HG02588 (cell line): ENCODE results near the gene RNF39.
"Not testable (repeated sequence)": the region's sequence is repeated elsewhere in the genome, so short reads cannot be mapped to it uniquely, and the experiment has no call there.

Experiments
- ATAC-seq: cut with Tn5 transposase; IDR thresholded peaks from one replicate; pipeline ENCODE4 v1.9.1; 2021; ENCODE audit warnings: mild to moderate bottlenecking, moderate library complexity; ENCODE audit not compliant: unreplicated experiment

Gene RNF39

DNA sequence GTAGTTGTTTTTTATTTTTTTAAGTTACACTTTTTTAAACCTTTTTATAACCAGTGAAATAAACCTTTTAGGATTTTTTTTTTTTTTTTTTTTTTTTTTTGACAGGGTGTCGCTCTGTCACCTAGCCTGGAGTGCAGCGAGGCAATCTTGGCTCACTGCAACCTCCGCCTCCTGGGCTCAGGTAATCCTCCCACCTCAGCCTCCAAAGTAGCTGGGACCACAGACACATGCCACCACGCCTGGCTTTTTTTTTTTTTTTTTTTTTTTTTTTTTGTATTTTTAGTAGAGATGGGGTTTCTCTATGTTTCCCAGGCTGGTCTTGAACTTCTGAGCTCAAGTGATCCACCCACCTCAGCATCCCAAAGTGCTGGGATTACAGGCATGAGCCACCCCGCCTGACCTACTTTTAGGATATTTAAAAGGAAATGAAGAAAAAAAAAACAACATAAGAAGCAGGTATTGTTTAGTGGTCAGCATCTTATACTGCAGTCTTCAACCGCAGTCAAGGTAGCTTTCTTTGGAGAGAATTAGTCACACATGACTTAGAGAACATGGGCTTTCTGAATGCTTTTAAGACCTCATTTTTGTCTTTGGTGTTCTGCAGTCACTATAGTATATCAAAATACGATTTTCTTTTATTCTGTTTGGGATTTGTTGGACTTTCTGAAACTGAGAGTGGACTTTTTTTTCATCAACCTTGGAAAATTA is 12.9 kb downstream of the RNF39 start:
- no peak for ATAC-seq

DNA sequence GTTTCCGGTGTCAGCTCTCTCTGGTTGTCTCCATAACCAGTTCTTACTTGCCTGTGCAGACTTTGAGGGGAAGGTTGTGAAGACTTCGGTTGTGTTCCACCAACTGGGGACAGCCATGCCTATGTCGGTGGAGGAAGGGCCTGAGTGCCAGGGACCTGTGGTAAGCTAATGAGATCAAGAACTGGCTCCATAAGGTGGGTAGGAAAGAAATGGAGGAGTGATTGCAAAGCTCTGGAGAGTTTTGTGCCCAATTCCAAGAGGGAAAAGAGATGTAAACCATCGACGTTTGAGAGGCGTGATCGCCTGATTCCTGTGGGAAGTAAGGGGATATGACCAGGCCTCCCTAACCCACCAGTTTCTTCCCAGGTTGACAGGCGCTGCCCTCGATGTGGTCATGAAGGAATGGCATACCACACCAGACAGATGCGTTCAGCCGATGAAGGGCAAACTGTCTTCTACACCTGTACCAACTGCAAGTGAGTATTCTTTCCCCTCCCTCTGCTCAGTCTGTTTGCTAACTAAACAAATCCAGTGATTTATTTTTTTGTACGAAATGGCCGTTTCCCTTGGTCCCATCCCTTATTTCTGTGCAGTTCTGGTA is 13.6 kb downstream of the RNF39 start:
- ATAC-seq, result peak; percentile 14

DNA sequence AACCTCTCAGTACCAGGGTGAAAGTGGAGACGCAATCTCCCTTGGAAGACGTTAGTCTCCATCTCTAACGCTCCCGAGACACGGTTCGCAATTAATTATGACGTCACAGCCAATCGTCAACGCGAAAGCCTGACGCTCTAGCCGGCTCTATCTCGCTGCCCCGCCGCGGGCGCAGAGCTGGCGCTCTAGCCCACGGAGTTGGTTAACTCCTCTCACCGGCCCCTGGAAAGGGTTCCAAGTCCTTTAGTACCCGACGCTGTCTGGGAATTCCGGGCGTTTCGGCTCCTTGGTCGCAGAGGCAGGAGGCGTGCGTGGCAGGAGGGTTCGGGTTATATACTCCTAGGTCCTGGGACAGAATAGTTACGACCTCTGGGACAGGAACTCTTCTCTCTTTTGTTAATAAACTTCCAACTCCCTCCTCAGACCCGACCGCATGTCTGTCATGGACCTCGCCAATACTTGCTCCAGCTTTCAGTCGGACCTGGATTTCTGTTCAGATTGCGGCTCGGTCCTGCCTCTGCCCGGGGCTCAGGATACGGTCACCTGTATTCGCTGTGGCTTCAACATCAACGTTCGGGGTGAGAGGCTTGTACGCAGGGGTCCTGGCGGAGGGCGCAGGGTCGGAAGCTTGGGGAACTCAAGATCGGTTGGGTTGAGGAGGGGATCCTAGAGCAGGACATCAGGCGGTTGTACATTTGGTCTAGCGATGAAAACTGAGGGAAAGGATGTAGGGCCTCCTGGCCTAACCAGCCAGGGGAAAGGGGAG is 14.3 kb downstream of the RNF39 start, which contains the start of gene POLR1H:
POLR1H (plus strand) TSS at position 174 of the 766 bp plus-strand sequence; CDS start at position 434, 260 bp downstream.
- peak; percentile 90 for ATAC-seq

DNA sequence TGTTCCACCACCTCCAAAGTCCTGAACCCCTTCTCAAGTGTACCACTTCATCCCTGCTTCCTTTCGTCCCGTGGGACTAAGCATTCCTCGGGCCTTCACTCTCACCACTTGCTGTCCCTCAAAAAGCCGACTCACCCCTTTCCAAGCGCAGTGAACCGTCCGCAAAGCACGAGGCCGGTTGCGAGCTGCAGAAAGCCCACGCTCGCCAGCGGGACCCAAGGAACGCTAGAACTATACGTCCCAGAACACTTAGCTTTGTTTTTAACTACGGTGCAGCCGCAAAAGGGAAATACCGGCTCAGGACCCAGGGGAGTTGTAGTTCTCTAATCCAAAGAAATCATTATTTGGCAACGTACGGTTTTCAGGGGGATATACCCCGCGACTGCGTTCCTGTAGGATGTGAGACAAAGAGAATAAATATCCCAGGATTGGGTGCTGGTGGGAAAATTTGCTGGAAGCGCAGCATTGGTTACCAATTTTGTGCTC is 14.9 kb downstream of the RNF39 start:
- no peak for ATAC-seq

DNA sequence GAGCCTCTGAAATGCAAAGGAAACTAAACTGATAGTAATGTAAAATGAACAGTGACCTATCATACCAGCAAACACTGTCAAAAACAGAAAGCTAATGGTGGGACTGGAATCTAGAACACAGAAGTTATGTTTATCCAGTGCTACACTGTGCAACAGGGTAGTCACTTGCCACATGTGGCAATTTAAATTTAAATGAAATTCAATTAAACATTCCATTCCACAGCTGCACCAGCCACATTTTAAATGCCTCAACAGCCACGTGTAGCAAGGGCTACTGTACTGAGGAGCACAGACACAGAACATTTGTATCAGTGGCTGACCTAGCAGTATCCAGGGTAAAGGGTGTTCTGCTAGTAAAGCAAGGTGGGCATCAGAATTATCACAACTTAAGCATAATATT is 20.1 kb downstream of the RNF39 start:
- ATAC-seq, result no peak

DNA sequence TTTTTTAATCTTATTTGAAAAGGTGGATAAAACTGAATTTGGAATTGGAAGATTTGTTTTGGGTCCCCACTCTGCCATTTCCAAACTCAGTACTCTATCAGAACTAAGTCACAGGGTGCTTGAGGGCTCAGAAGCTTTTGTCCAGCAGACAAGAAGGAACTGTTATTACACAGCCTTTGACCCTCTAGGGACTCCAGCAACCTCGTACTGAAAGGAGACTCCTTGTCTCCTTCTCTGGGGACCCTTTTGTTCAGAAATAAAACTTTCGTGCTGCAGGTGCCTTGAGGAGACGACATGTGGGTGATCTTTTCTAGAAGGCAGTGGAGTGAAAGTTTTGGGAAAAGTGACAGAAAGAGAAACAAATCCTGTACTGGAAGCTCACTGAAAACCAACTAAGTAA is 21.9 kb downstream of the RNF39 start:
- ATAC-seq, result no peak

DNA sequence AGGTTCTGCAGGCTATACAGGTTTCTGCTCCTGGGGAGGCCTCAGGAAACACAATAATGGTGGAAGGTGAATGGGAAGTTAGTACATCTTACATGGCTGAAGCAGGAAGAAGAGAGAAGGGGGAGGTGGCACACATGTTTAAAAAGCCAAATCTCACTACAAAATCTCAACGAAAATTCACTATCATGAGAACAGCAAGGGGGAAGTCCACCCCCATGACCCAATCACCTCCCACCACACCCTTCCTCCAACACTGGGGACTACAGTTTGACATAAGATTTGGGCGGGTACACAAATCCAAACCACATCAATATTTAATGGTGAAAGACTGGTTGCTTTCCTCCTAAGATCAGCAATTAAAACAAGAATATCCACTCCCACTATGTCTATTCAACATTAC is 28.3 kb downstream of the RNF39 start:
- no peak for ATAC-seq

DNA sequence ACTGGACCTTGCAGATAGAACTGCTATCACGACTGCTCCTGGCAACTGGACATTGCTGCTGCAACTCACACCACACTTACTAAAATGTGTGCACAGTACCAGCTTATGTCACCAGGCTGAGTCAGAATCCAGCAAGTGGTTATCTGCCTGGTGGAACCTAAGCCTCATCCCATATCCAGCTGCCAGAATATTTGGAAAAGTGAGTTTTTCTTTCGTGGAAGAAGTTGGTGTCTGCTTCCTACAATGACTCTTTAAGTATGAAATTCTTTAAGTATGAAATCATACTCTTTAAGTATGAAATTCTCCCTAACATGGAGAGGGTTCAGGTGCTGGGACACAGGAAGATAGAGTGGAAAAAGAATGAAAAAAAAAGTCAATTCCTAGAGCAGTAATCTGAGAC is 30.9 kb downstream of the RNF39 start:
- no peak for ATAC-seq

DNA sequence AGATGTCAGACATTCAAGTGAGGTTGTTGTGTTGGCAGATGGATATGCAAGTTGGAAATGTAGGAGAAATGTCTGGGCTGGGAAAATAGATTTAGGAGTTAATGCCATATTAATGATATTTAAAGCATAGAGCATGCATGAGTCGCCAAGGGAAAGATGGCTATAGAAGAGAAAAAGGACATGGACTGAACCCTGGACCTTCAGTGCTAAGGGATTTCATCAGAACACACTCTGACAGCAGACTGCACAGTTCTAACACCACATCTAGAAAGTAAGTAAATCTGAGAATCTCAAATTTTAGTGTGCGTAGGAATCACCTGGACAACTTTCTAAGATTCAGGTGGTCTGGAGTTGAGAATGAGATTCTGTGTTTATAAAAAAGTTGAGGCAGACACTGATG is 31.8 kb downstream of the RNF39 start:
- ATAC-seq, result no peak

DNA sequence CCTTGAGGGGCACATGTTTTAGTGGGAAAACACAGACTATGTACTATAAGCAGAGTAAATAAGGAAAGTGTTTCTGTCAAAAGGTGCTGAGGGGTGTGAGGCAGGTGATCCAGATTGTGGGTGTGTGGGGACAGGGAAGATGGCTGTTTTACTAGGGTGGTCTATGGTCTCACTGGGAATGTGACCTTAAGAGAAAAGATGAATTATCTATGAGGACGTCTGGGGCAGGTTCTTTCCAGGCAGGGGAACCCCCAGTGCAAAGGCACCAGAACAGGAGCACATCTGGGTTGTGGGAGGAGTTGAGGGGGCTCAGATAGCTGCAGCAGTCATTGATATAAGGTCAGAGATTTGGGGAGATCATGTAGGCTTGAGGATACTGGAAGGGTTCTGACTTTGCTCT is 32.7 kb downstream of the RNF39 start:
- ATAC-seq, result no peak

DNA sequence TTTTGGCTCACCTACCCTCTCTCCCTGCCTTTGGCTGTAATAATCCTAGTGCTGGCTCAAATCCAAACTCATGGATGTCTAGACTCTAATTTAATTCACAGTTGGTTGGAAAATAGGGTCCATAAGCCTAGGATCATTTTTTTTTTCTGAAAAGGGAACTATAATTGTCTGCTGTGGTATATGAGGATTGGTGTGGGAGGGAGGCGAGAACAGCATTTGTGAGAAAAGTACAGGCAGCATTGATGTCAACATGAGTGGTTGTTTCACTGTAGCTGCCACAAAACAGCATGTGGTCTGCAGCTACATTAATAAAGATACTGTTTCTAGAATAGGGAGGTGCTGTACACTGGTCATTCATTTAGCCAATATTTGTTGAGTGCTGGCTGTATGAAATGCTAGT is 33.1 kb downstream of the RNF39 start:
- ATAC-seq, result no peak

DNA sequence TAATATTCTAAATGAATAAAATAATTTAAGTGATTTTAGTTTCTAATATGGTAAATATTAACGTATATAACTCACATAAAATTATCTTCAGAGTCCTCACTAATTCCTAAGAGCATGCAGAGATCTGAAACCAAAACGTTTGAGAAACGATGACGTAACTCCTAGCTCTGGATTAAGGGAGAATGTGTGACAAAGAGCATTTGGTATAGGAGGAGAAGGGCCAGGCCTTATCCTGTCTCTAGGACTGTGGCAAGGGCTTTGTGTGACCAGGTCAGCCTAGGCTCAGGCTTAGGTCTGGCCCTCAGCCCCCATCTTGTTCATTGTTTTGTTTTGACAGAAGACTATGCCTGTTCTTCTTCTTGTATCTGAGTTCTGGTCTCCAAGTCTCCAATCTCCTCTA is 33.7 kb downstream of the RNF39 start:
- no peak for ATAC-seq

DNA sequence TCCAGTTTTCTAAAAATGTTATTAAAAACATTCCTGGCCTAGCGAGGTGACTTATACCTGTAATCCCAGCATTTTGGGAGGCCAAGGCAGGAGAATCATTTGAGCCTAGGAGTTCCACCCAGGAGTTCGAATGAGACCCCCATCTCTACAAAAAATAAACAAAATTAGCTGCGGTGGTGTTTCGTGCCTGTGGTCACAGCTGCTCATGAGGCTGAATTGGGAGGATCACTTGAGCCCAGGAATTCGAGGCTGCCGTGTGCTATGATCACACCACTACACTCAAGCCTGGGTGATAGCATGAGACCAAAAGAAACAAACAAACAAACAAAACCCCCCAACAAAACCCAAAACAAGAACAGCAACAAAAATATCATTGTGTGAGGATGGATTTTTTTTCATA is 34.3 kb downstream of the RNF39 start:
- no peak for ATAC-seq

DNA sequence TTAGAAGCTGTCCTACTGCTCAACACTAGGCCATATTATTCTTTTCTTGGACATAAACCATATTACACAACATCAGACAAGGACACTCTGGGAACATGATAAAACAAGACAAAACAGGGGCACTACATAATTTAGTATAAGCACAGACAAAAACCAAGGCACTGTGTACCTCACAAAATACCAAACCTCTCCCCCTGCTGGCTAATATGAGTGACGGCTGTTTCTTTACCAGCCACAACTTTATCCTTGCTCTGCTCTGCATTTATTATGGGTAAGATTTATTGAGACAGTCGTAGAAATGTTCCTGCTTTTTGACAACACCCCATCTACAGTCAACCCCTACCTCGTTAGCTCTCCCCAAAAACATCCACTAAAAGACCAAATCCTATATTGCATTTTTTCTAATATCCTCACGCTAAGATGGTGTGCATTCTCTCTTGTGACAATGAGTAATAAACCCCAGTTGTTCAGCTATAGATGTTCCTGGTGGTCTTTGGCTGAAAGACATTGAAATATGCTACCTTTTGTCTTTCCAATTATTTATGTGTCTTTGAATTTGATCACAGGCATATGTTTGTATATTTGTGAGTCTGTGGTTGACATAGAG is 38.3 kb downstream of the RNF39 start:
- ATAC-seq, result no peak

DNA sequence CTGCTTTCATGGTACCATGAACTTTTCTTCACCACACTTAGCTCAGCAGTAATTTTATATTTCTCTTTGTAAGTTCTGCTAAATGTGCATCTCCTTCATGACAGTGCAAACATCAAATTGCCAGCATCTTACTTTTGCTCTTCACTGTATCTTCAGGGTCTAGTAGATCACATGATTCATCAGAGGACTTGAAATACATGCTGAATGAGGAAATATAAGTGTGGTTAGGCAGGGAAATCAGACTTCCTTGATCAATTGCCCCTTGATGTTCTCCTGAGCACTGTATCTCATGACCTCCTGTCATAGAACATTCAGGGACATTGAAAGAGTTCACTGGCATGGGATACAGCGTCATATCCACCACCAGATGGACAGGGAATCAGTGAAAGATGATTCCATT is 39.8 kb downstream of the RNF39 start:
- no peak for ATAC-seq

DNA sequence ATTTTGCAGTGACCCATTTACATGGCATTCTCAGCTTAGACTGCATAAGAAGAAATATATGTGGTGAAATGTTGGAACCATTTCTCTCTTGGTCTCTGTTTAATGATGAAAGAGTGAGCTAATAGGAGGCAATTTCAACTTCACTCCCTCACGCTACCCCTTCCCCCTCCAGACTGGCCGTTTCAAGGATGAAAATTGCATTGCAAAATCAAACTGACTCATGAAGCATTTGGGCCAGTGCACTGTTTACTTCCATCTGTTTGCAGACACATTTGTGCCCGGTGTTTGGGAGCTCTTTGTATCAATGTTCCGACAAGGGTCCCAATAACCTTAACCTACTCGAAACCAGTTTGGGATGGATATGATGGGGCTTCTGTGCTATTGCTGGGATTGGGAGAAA is 42.1 kb downstream of the RNF39 start:
- ATAC-seq, result not testable (repeated sequence)

DNA sequence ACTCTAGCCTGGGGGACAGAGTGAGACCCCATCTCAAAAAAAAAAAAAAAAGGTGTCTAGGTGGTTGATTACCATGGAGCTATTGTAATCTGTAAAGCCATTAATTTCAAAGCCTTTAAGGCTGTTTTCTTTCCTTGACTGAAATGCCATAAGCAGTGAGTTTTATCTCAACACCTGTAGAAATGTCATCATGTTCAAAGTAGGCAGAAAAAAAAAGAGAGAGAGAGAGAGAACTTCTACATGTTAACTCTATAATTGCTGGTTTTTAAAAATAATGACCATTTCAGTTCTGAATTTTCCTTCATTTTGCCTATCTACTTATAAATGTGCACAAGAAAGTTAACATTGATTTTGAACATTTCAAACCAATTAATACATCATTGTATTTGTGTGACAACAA is 44.2 kb downstream of the RNF39 start:
- ATAC-seq, result no peak

DNA sequence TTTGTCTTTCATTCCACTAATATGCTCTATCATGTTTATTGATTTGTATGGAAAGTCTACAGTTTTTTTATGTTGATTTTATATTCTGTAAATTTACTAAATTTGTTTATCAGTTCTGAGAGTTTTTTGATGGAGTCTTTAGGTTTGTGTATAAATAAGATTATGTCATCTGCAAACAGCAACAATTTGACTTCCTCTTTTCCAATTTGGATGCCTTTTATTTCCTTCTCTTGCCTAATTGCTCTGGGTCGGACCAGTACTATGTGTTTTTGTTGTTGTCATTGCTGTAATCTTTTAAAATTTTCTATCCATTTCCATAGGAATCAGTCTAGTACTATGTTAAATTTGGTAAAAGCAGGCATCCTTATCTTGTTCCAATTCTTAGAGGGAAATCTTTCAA is 46.0 kb downstream of the RNF39 start:
- no peak for ATAC-seq

DNA sequence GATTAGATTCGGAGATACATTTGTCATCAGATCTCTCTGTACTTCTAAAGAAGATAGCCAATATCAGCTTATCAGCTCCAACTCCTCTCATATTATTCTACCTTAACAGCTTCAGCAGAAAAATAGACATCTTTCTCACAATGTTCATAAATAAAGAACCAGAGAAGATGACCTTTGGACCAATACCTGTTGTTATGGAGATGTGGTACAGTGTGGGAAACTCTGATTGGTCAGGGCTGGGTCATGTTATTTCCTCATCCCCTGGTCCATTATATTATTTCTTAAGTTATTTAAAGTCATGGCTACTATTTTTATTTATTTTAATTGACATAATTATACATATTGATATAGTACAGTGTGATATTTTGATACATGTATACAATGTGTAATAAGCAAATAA is 50.4 kb downstream of the RNF39 start:
- no peak for ATAC-seq

DNA sequence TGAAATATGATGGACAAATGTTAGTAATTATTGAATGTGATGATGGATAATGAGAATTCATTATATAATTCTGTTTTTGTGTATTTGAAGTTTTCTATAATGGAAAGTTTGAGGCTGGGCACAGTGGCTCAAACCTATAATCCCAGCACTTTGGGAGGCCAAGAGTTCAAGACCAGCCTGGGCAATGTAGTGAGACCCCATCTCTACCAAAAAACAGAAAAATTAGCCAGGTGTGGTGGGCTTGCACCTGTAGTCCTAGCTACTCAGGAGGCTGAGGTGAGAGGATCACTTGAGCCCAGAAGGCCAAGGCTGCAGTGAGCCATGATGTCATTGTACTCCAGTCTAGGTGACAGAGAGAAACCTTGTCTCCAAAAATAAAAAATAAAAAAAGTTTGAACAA is 52.9 kb downstream of the RNF39 start:
- ATAC-seq, result not testable (repeated sequence)

DNA sequence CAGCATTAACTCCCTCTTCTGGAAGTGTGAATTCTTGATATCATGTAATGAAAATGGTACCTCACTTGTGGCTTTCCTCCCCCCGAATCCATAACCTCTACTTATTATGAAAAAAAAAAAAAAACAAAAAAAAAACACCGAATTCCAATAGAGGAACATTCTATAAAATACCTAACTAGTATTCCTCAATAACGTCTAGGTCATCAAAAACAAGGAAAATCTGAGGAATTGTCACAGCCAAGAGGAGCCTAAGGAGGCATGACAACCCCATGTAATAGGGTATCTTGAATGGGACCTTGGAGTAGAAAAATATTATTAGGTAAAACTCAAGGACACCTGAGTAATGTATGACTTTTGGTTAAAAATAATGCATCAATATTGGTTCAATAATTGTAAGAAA is 53.4 kb downstream of the RNF39 start:
- ATAC-seq, result no peak

DNA sequence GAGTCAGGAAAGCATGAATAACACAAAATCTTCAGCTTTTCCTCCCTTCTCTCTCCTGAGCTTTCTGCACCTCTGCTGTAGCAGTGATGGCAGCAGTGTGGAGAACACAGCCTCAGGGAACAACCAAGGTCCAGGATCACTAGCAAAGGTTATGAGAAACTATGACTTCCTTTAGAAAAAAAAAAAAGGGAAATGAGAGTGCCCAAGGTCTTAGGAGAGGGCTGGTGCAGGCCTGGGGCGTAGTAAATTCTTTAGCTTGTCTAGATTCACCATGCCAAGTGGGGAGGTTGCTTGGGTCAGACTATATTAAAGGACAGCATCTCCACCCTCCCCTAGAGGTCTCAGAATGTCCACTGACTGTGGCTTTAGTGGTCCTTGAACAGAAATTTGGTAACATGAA is 54.9 kb downstream of the RNF39 start:
- no peak for ATAC-seq
